ENCODE data around the gene PHLDB2.

PHLDB2 gene

DNA sequence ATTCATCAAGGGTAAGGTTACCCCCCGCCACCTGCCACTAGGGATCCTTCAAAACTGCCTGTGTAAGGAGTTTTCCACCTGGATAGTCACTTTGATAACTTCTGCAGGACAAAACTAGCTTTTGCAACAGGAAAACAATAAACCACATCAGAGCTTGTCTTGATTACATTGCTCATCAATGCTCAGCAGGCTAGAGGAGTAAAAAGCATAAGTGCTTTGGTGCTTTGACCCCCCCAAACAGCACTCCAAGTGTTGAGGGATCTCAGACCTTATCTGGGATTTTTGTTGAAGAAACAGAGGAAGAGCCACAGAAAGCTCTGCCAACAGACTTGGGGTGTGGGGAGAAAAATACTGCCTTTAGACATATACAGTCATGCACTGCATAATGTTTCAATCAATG is 10.8 kb upstream of the PHLDB2 start:
- no peak overlapping the region for H3K9ac ChIP-seq (ENCODE audit: low read depth in 1 of 2, low read length in 2 of 2)
- H3K9me3 ChIP-seq (ENCODE audit: control insufficient read depth in 1 of 2, low read length in 2 of 2) = no peaks in the 10 kb centered on the region
- H3K27ac ChIP-seq (ENCODE audit: low read depth, low read length) = no peak overlapping the region
- H3K36me3 ChIP-seq (ENCODE audit: control insufficient read depth in 1 of 2, insufficient read depth in 2 of 2, low read length in 2 of 2) = no peaks in the 10 kb centered on the region
- no peaks in the 10 kb centered on the region for H3K27me3 ChIP-seq (ENCODE audit: control insufficient read depth in 1 of 2, insufficient read depth in 2 of 2, low read length in 2 of 2)
- H3K4me1 ChIP-seq (ENCODE audit: control insufficient read depth in 1 of 2, insufficient read depth in 2 of 2, low read length in 2 of 2) = peaks cover 4 to 5% of the 10 kb centered on the region in 2 donors
- no peak overlapping the region for H3K4me3 ChIP-seq (ENCODE audit: low read depth in 1 of 2, low read length in 2 of 2)

DNA sequence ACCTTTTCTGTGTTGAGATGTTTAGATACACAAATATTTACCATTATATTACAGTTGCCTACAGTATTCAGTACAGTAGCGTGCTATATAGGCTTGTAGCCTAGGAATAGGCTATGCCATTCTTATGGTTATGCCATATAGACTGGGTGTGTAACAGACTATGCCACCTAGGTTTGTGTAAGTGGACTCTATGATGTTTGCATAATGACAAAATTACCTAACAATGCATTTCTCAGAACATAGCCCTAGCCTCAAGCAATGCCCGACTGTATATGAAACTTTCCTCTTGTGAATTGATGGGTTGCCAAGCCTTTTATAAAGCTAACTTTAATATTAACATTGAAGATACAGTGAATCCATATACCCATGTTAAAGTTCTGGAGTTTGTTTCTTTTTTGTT is 10.3 kb upstream of the PHLDB2 start:
- H3K27ac ChIP-seq (ENCODE audit: low read depth, low read length) = no peak overlapping the region
- H3K36me3 ChIP-seq (ENCODE audit: control insufficient read depth in 1 of 2, insufficient read depth in 2 of 2, low read length in 2 of 2) = no peaks in the 10 kb centered on the region
- H3K9ac ChIP-seq (ENCODE audit: low read depth in 1 of 2, low read length in 2 of 2) = no peak overlapping the region
- peaks cover 4 to 5% of the 10 kb centered on the region in 2 donors for H3K4me1 ChIP-seq (ENCODE audit: control insufficient read depth in 1 of 2, insufficient read depth in 2 of 2, low read length in 2 of 2)
- H3K27me3 ChIP-seq (ENCODE audit: control insufficient read depth in 1 of 2, insufficient read depth in 2 of 2, low read length in 2 of 2) = no peaks in the 10 kb centered on the region
- no peak overlapping the region for H3K4me3 ChIP-seq (ENCODE audit: low read depth in 1 of 2, low read length in 2 of 2)
- H3K9me3 ChIP-seq (ENCODE audit: control insufficient read depth in 1 of 2, low read length in 2 of 2) = no peaks in the 10 kb centered on the region

- Histone ChIP-seq H3K27me3 (ENCODE audit: control insufficient read depth in 1 of 2, insufficient read depth in 2 of 2, low read length in 2 of 2) (no peaks in the 10 kb centered on the region), H3K36me3 (ENCODE audit: control insufficient read depth in 1 of 2, insufficient read depth in 2 of 2, low read length in 2 of 2) (no peaks in the 10 kb centered on the region), H3K9me3 (ENCODE audit: control insufficient read depth in 1 of 2, low read length in 2 of 2) (no peaks in the 10 kb centered on the region), H3K4me3 (ENCODE audit: low read depth in 1 of 2, low read length in 2 of 2) (no peak overlapping the region), H3K27ac (ENCODE audit: low read depth, low read length) (no peak overlapping the region), H3K9ac (ENCODE audit: low read depth in 1 of 2, low read length in 2 of 2) (no peak overlapping the region), H3K4me1 (ENCODE audit: control insufficient read depth in 1 of 2, insufficient read depth in 2 of 2, low read length in 2 of 2) (peaks cover 4 to 15% of the 10 kb centered on the region in 2 donors)
Observed at GRCh38 chr3:111850537-111850936, 8.5 kb upstream of the PHLDB2 start.

- H3K27ac ChIP-seq (ENCODE audit: low read depth, low read length) = no peak overlapping the region
- H3K36me3 ChIP-seq (ENCODE audit: control insufficient read depth in 1 of 2, insufficient read depth in 2 of 2, low read length in 2 of 2) = no peaks in the 10 kb centered on the region
- H3K4me1 ChIP-seq (ENCODE audit: control insufficient read depth in 1 of 2, insufficient read depth in 2 of 2, low read length in 2 of 2) = peaks cover 4 to 15% of the 10 kb centered on the region in 2 donors
Observed at GRCh38 chr3:111851511-111851954, 7.5 kb upstream of the PHLDB2 start.

GRCh38 chr3:111852540-111852939 is 6.5 kb upstream of the PHLDB2 start:
- H3K9me3 ChIP-seq (ENCODE audit: control insufficient read depth in 1 of 2, low read length in 2 of 2) = no peaks in the 10 kb centered on the region
- peaks cover 4 to 15% of the 10 kb centered on the region in 2 donors for H3K4me1 ChIP-seq (ENCODE audit: control insufficient read depth in 1 of 2, insufficient read depth in 2 of 2, low read length in 2 of 2)
- no peak overlapping the region for H3K27ac ChIP-seq (ENCODE audit: low read depth, low read length)

More at GRCh38 chr3:111851511-111851954, 7.5 kb upstream of the PHLDB2 start:
- H3K27me3 ChIP-seq (ENCODE audit: control insufficient read depth in 1 of 2, insufficient read depth in 2 of 2, low read length in 2 of 2) = no peaks in the 10 kb centered on the region
- H3K9ac ChIP-seq (ENCODE audit: low read depth in 1 of 2, low read length in 2 of 2) = no peak overlapping the region
- H3K4me3 ChIP-seq (ENCODE audit: low read depth in 1 of 2, low read length in 2 of 2) = no peak overlapping the region
- H3K9me3 ChIP-seq (ENCODE audit: control insufficient read depth in 1 of 2, low read length in 2 of 2) = no peaks in the 10 kb centered on the region

GRCh38 chr3:111853068-111853467 is 6.0 kb upstream of the PHLDB2 start:
- Histone ChIP-seq H3K4me3 (ENCODE audit: low read depth in 1 of 2, low read length in 2 of 2) (no peak overlapping the region), H3K27ac (ENCODE audit: low read depth, low read length) (no peak overlapping the region), H3K9ac (ENCODE audit: low read depth in 1 of 2, low read length in 2 of 2) (no peak overlapping the region), H3K27me3 (ENCODE audit: control insufficient read depth in 1 of 2, insufficient read depth in 2 of 2, low read length in 2 of 2) (no peaks in the 10 kb centered on the region), H3K36me3 (ENCODE audit: control insufficient read depth in 1 of 2, insufficient read depth in 2 of 2, low read length in 2 of 2) (no peaks in the 10 kb centered on the region), H3K9me3 (ENCODE audit: control insufficient read depth in 1 of 2, low read length in 2 of 2) (no peaks in the 10 kb centered on the region), H3K4me1 (ENCODE audit: control insufficient read depth in 1 of 2, insufficient read depth in 2 of 2, low read length in 2 of 2) (peaks cover 4 to 15% of the 10 kb centered on the region in 2 donors)

More at GRCh38 chr3:111852540-111852939, 6.5 kb upstream of the PHLDB2 start:
- no peaks in the 10 kb centered on the region for H3K36me3 ChIP-seq (ENCODE audit: control insufficient read depth in 1 of 2, insufficient read depth in 2 of 2, low read length in 2 of 2)
- H3K9ac ChIP-seq (ENCODE audit: low read depth in 1 of 2, low read length in 2 of 2) = no peak overlapping the region
- no peaks in the 10 kb centered on the region for H3K27me3 ChIP-seq (ENCODE audit: control insufficient read depth in 1 of 2, insufficient read depth in 2 of 2, low read length in 2 of 2)
- H3K4me3 ChIP-seq (ENCODE audit: low read depth in 1 of 2, low read length in 2 of 2) = no peak overlapping the region

DNA sequence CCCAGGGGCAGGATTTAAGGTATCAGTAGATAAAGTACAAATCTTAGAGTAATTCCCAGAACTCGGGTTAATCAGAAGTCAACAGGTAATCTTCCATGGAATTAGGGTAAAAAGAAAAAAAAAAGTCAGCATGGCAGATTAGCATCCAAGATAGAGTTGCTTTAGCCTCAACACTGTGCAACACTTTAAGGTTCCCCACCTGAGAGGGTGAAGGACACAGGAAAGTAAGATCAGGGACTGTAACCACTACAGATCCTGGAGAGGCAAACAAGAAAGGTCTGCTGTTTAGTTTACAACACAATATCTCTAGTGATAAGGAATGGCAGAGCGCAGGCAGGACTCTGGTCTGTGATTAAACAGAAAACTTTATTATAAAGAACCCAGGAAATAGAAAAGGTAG is 4.1 kb upstream of the PHLDB2 start:
- H3K27ac ChIP-seq (ENCODE audit: low read depth, low read length) = no peak overlapping the region
- no peaks in the 10 kb centered on the region for H3K36me3 ChIP-seq (ENCODE audit: control insufficient read depth in 1 of 2, insufficient read depth in 2 of 2, low read length in 2 of 2)
- no peaks in the 10 kb centered on the region for H3K9me3 ChIP-seq (ENCODE audit: control insufficient read depth in 1 of 2, low read length in 2 of 2)
- no peak overlapping the region for H3K4me3 ChIP-seq (ENCODE audit: low read depth in 1 of 2, low read length in 2 of 2)
- H3K27me3 ChIP-seq (ENCODE audit: control insufficient read depth in 1 of 2, insufficient read depth in 2 of 2, low read length in 2 of 2) = no peaks in the 10 kb centered on the region
- H3K9ac ChIP-seq (ENCODE audit: low read depth in 1 of 2, low read length in 2 of 2) = no peak overlapping the region
- peaks cover 0 to 19% of the 10 kb centered on the region in 2 donors for H3K4me1 ChIP-seq (ENCODE audit: control insufficient read depth in 1 of 2, insufficient read depth in 2 of 2, low read length in 2 of 2)

- no peaks in the 10 kb centered on the region for H3K27me3 ChIP-seq (ENCODE audit: control insufficient read depth in 1 of 2, insufficient read depth in 2 of 2, low read length in 2 of 2)
- peaks cover 8 to 28% of the 10 kb centered on the region in 2 donors for H3K4me1 ChIP-seq (ENCODE audit: control insufficient read depth in 1 of 2, insufficient read depth in 2 of 2, low read length in 2 of 2)
- H3K9ac ChIP-seq (ENCODE audit: low read depth in 1 of 2, low read length in 2 of 2) = no peak overlapping the region
- H3K36me3 ChIP-seq (ENCODE audit: control insufficient read depth in 1 of 2, insufficient read depth in 2 of 2, low read length in 2 of 2) = no peaks in the 10 kb centered on the region
- no peak overlapping the region for H3K27ac ChIP-seq (ENCODE audit: low read depth, low read length)
- no peaks in the 10 kb centered on the region for H3K9me3 ChIP-seq (ENCODE audit: control insufficient read depth in 1 of 2, low read length in 2 of 2)
- H3K4me3 ChIP-seq (ENCODE audit: low read depth in 1 of 2, low read length in 2 of 2) = no peak overlapping the region
Observed at GRCh38 chr3:111856501-111856900, 2.6 kb upstream of the PHLDB2 start.

DNA sequence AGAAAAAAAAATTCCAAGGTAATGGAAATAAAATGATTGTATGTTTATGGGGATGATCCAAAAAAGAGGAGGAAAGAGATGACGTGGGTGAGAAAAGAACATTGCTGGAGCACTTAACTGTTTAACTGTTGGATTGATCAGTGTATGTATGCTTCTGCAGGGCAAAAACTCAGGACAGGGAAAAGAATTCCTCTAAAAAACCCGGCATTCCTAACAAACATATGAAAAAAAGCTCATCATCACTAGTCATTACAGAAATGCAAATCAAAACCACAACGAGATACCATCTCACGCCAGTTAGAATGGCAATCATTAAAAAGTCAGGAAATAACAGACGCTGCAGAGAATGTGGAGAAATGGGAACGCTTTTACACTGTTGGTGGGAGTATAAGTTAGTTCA is 1.6 kb upstream of the PHLDB2 start:
- no peaks in the 10 kb centered on the region for H3K27me3 ChIP-seq (ENCODE audit: control insufficient read depth in 1 of 2, insufficient read depth in 2 of 2, low read length in 2 of 2)
- no peaks in the 10 kb centered on the region for H3K36me3 ChIP-seq (ENCODE audit: control insufficient read depth in 1 of 2, insufficient read depth in 2 of 2, low read length in 2 of 2)
- no peaks in the 10 kb centered on the region for H3K9me3 ChIP-seq (ENCODE audit: control insufficient read depth in 1 of 2, low read length in 2 of 2)
- H3K27ac ChIP-seq (ENCODE audit: low read depth, low read length) = no peak overlapping the region
- no peak overlapping the region for H3K9ac ChIP-seq (ENCODE audit: low read depth in 1 of 2, low read length in 2 of 2)
- H3K4me3 ChIP-seq (ENCODE audit: low read depth in 1 of 2, low read length in 2 of 2) = no peak overlapping the region
- peaks cover 8 to 27% of the 10 kb centered on the region in 2 donors for H3K4me1 ChIP-seq (ENCODE audit: control insufficient read depth in 1 of 2, insufficient read depth in 2 of 2, low read length in 2 of 2)

GRCh38 chr3:111858642-111859041 is 423 bp upstream of the PHLDB2 start:
- no peaks in the 10 kb centered on the region for H3K27me3 ChIP-seq (ENCODE audit: control insufficient read depth in 1 of 2, insufficient read depth in 2 of 2, low read length in 2 of 2)
- H3K9ac ChIP-seq (ENCODE audit: low read depth in 1 of 2, low read length in 2 of 2) = peak overlapping the region in 1 of 2 donors; percentile 73
- no peak overlapping the region for H3K27ac ChIP-seq (ENCODE audit: low read depth, low read length)

More at GRCh38 chr3:111858642-111859041, 423 bp upstream of the PHLDB2 start:
- H3K9me3 ChIP-seq (ENCODE audit: control insufficient read depth in 1 of 2, low read length in 2 of 2) = no peaks in the 10 kb centered on the region
- no peaks in the 10 kb centered on the region for H3K36me3 ChIP-seq (ENCODE audit: control insufficient read depth in 1 of 2, insufficient read depth in 2 of 2, low read length in 2 of 2)
- H3K4me1 ChIP-seq (ENCODE audit: control insufficient read depth in 1 of 2, insufficient read depth in 2 of 2, low read length in 2 of 2) = peaks cover 8 to 24% of the 10 kb centered on the region in 2 donors
- H3K4me3 ChIP-seq (ENCODE audit: low read depth in 1 of 2, low read length in 2 of 2) = peak overlapping the region; percentile 78 to 92
